ENCODE results near the gene PADI2. TPM values are rescaled to one million over a fixed set of nuclear protein-coding genes. Genes with fewer than 3 reads are reported as not detected.

The PADI2 gene
- total and polyA plus RNA-seq, 9 of the 15 experiments (the other 6 are each of a cell fraction or from before 2014, with no cell fraction given), result 0.01 to 0.11 (median 0.01) TPM; not detected in 5

DNA sequence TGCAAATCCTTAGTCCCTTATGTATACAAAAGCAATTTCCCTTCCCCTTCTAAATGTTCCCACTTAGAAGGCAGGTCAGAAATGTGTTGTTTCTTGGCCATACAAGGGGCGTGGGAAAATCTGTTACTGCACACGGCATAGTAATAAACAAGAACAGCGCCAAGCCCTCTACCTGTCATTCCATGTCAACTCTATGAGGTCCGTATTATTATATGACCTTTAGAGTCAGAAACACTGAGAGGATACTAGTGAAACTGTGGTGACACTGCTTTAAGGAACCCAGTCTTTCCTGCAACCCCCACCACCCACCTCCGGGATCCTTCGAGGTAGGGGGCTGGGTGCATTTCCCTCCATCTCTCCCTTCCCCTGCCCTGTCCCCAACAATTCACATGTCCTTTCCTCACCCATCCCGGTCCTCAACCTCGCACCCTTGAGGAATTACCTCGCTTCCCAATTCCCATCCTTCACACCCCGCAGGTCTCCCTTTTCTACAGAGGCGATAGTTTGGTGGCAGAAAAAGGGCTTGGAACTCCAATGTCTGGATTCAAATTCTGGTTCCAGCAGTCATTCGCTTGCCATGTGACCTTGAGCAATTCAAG, 66.1 kb downstream of the PADI2 start (continued):
- TF ChIP-seq, protein P1, sequence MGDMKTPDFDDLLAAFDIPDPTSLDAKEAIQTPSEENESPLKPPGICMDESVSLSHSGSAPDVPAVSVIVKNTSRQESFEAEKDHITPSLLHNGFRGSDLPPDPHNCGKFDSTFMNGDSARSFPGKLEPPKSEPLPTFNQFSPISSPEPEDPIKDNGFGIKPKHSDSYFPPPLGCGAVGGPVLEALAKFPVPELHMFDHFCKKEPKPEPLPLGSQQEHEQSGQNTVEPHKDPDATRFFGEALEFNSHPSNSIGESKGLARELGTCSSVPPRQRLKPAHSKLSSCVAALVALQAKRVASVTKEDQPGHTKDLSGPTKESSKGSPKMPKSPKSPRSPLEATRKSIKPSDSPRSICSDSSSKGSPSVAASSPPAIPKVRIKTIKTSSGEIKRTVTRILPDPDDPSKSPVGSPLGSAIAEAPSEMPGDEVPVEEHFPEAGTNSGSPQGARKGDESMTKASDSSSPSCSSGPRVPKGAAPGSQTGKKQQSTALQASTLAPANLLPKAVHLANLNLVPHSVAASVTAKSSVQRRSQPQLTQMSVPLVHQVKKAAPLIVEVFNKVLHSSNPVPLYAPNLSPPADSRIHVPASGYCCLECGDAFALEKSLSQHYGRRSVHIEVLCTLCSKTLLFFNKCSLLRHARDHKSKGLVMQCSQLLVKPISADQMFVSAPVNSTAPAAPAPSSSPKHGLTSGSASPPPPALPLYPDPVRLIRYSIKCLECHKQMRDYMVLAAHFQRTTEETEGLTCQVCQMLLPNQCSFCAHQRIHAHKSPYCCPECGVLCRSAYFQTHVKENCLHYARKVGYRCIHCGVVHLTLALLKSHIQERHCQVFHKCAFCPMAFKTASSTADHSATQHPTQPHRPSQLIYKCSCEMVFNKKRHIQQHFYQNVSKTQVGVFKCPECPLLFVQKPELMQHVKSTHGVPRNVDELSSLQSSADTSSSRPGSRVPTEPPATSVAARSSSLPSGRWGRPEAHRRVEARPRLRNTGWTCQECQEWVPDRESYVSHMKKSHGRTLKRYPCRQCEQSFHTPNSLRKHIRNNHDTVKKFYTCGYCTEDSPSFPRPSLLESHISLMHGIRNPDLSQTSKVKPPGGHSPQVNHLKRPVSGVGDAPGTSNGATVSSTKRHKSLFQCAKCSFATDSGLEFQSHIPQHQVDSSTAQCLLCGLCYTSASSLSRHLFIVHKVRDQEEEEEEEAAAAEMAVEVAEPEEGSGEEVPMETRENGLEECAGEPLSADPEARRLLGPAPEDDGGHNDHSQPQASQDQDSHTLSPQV (IDR thresholded peaks at IDR 0.05), result no peak
- TF ChIP-seq, protein P2, sequence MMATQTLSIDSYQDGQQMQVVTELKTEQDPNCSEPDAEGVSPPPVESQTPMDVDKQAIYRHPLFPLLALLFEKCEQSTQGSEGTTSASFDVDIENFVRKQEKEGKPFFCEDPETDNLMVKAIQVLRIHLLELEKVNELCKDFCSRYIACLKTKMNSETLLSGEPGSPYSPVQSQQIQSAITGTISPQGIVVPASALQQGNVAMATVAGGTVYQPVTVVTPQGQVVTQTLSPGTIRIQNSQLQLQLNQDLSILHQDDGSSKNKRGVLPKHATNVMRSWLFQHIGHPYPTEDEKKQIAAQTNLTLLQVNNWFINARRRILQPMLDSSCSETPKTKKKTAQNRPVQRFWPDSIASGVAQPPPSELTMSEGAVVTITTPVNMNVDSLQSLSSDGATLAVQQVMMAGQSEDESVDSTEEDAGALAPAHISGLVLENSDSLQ (IDR thresholded peaks at IDR 0.05), result peak; percentile 13; the same call in 1 of the 2 replicates
- TF ChIP-seq MCM2 (IDR thresholded peaks at IDR 0.05; ENCODE audit: low read depth) (no peak), PHF21A (IDR thresholded peaks at IDR 0.05; ENCODE audit: borderline replicate concordance, low read depth) (no peak), ZNF445 (CRISPR knock-in tag; IDR thresholded peaks at IDR 0.05; ENCODE audit: low read depth) (no peak), CHCHD3 (CRISPR knock-in tag; IDR thresholded peaks at IDR 0.05) (no peak), ZSCAN32 (CRISPR knock-in tag; IDR thresholded peaks at IDR 0.05) (no peak), ZC3H8 (IDR thresholded peaks at IDR 0.05) (no peak), MEF2A (IDR thresholded peaks at IDR 0.05; ENCODE audit: control insufficient read depth, low read depth, low read length) (no peak), ELF2 (CRISPR knock-in tag; IDR thresholded peaks at IDR 0.05) (no peak), ZNF778 (CRISPR knock-in tag; IDR thresholded peaks at IDR 0.05) (no peak), NFATC3 (IDR thresholded peaks at IDR 0.05) (no peak), XRCC5 (IDR thresholded peaks at IDR 0.05; ENCODE audit: low read depth, low read length) (no peak), HIVEP1 (CRISPR knock-in tag; IDR thresholded peaks at IDR 0.05) (no peak)
- TF ChIP-seq, protein P3, sequence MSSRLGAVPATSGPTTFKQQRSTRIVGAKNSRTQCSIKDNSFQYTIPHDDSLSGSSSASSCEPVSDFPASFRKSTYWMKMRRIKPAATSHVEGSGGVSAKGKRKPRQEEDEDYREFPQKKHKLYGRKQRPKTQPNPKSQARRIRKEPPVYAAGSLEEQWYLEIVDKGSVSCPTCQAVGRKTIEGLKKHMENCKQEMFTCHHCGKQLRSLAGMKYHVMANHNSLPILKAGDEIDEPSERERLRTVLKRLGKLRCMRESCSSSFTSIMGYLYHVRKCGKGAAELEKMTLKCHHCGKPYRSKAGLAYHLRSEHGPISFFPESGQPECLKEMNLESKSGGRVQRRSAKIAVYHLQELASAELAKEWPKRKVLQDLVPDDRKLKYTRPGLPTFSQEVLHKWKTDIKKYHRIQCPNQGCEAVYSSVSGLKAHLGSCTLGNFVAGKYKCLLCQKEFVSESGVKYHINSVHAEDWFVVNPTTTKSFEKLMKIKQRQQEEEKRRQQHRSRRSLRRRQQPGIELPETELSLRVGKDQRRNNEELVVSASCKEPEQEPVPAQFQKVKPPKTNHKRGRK (tag; IDR thresholded peaks at IDR 0.05), result no peak
- TF ChIP-seq, protein P4, sequence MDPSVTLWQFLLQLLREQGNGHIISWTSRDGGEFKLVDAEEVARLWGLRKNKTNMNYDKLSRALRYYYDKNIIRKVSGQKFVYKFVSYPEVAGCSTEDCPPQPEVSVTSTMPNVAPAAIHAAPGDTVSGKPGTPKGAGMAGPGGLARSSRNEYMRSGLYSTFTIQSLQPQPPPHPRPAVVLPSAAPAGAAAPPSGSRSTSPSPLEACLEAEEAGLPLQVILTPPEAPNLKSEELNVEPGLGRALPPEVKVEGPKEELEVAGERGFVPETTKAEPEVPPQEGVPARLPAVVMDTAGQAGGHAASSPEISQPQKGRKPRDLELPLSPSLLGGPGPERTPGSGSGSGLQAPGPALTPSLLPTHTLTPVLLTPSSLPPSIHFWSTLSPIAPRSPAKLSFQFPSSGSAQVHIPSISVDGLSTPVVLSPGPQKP (CRISPR knock-in tag; IDR thresholded peaks at IDR 0.05), result no peak
- TF ChIP-seq, protein P5, sequence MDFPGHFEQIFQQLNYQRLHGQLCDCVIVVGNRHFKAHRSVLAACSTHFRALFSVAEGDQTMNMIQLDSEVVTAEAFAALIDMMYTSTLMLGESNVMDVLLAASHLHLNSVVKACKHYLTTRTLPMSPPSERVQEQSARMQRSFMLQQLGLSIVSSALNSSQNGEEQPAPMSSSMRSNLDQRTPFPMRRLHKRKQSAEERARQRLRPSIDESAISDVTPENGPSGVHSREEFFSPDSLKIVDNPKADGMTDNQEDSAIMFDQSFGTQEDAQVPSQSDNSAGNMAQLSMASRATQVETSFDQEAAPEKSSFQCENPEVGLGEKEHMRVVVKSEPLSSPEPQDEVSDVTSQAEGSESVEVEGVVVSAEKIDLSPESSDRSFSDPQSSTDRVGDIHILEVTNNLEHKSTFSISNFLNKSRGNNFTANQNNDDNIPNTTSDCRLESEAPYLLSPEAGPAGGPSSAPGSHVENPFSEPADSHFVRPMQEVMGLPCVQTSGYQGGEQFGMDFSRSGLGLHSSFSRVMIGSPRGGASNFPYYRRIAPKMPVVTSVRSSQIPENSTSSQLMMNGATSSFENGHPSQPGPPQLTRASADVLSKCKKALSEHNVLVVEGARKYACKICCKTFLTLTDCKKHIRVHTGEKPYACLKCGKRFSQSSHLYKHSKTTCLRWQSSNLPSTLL (IDR thresholded peaks at IDR 0.05), result no peak
- TF ChIP-seq, protein P6, sequence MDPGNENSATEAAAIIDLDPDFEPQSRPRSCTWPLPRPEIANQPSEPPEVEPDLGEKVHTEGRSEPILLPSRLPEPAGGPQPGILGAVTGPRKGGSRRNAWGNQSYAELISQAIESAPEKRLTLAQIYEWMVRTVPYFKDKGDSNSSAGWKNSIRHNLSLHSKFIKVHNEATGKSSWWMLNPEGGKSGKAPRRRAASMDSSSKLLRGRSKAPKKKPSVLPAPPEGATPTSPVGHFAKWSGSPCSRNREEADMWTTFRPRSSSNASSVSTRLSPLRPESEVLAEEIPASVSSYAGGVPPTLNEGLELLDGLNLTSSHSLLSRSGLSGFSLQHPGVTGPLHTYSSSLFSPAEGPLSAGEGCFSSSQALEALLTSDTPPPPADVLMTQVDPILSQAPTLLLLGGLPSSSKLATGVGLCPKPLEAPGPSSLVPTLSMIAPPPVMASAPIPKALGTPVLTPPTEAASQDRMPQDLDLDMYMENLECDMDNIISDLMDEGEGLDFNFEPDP (CRISPR knock-in tag; IDR thresholded peaks at IDR 0.05), result no peak
